ENCODE data around the gene CPHXL2.
A peak's percentile ranks its signal among the peaks of the same experiment; 100 is the strongest.

Gene CPHXL2

DNA sequence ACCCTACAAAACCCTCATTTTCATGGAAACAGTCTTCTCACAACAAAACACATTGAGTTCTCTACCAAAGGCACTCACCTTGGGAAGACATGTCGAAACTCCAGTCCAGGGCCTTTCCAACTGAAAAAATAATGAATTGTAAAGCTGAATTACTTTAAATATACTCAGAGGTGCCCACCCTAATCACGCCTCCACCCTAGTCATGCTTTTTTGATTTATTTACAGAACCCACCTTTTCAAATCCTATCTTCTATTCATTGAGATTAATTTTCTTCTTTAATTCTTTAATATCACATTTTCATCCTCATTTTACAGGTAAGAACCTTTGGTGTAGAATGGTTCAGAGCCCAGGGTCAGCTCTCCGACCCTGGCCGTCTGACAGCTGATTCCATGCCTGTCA lies at the start of gene CPHXL2:
CPHXL2 (minus strand) TSS at position 101 of the 400 bp plus-strand sequence; CDS start at position 91, 10 bp downstream.
- DNase-seq (ENCODE audit: low spot score) = no peak

DNA sequence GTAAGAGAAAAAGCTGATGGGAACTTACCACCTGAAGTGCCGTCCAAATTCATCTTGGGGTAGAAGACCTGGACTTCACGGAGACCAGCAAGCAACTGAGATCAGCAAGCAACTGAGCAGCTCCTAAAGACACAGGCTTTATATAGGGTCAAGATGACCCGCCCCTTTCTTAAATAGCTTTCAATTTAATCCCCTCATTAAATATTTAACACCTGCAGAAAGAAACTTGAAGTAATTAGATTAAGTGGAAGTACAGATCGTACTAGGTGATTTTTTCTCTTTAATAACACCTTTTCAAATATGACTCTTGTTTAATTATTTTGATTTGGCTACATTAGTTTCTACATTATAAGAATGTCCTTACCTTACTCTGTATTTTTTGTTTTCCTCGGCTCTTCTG lies 49.6 kb upstream of the CPHXL2 start, which contains the start of gene CPHXL:
CPHXL (minus strand) TSS at position 101 of the 400 bp plus-strand sequence; CDS start at position 53, 48 bp downstream.
- DNase-seq (ENCODE audit: low spot score) = no peak

- DNase-seq (ENCODE audit: low spot score) = no peak
These were observed 41.6 kb upstream of the CPHXL2 start for GRCh38 chr16:75718452-75718851.

DNA sequence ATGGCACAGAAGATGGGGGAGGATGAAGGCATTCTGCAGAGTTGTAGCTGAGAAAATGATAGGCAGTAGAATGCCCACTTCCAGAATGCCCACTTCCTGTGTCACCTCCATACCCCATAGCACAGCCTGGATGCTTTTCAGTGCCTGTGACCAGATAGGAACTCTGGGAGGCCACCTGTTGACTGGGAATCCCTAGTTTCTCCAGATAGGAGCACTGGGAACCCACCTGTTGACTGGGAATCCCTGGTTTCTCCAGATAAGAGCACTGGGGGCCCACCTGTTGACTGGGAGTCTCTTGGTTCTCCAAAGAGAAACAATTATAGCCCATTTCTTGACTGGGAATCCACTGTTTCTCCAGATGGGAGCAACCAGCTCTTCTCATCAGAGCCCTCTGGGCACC lies 37.9 kb upstream of the CPHXL2 start:
- DNase-seq (ENCODE audit: low spot score) = no peak

DNA sequence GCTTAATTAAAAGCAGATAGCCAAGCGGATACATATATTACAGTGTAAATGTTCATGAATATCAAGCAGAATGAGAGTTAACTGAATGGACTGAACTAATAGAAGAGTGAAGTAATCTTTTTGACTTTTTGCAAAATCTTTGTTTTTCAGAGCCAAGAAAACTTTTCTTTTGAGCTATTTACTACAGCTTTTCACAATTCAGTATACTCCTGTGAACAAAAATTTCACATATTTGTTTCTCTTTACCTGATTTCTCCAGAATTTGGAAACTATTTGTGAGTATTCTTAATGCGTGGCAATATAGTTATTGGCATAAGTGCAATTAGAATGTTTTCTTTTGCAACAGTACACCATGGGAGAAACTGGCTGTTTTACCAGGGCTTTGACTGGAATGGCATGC lies 33.5 kb upstream of the CPHXL2 start:
- DNase-seq (ENCODE audit: low spot score) = no peak

- DNase-seq (ENCODE audit: low spot score) = no peak
These were observed 26.5 kb upstream of the CPHXL2 start for GRCh38 chr16:75703306-75703705.

GRCh38 chr16:75702242-75702641 lies 25.4 kb upstream of the CPHXL2 start:
- DNase-seq (ENCODE audit: low spot score) = no peak

GRCh38 chr16:75701361-75701760 lies 24.6 kb upstream of the CPHXL2 start, which contains the start of gene DUXB:
TSS of gene DUXB (minus strand) at chr16:75701461. CDS start at chr16:75701418, 43 bp downstream.
- DNase-seq (ENCODE audit: low spot score) = no peak

- no peak for DNase-seq (ENCODE audit: low spot score)
These were observed 20.8 kb upstream of the CPHXL2 start for GRCh38 chr16:75697571-75697970.

- no peak for DNase-seq (ENCODE audit: low spot score)
These were observed 18.9 kb upstream of the CPHXL2 start for GRCh38 chr16:75695708-75696107.

- DNase-seq (ENCODE audit: low spot score) = no peak
These were observed 10.6 kb upstream of the CPHXL2 start for GRCh38 chr16:75687361-75687760.

DNA sequence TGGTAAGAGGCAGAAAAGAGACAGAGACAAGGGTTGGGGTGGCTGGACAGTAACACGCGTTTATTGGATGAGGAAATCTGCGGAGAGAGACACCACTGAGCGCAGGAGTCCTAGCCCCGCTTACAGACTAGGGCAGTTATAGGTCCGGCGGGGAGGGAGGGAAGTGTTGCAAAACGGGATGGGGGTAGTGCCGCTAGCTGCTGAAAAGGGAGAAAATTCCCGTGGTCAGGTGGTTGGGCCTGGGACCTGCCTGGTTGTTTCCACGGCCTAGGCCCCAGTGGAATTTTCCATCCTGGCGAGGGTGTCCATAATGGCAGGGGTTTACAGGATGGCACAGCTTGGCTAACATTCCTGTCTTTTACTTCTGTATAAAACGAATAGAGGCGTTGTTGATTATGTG lies 5.5 kb upstream of the CPHXL2 start:
- no peak for DNase-seq (ENCODE audit: low spot score)

DNA sequence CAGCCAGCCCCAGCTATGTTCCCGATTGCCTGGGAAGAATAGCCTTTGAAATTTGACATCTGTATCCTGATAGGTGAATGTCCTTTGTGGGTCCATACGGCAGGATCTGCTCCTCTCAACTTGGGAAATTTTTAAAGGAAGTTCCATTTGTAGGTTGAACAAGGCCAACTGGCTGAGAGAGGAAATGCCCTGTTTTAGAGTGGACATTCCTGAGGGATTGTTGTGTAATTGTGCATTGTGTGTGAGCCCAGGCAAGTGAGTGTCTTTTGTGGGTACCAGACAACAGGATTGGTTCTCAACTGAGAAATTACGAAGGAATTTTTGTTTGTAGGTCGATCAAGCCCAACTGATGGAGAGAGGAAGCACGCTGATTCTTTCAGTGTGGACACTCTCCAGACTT lies 2.6 kb upstream of the CPHXL2 start:
- no peak for DNase-seq (ENCODE audit: low spot score)

- DNase-seq (ENCODE audit: low spot score) = no peak
These were observed 9.3 kb downstream of the CPHXL2 start for GRCh38 chr16:75667503-75667902.

- DNase-seq (ENCODE audit: low spot score) = no peak
These were observed 16.0 kb downstream of the CPHXL2 start for GRCh38 chr16:75660726-75661302.

- no peak for DNase-seq (ENCODE audit: low spot score)
These were observed 16.5 kb downstream of the CPHXL2 start for GRCh38 chr16:75660321-75660720.

DNA sequence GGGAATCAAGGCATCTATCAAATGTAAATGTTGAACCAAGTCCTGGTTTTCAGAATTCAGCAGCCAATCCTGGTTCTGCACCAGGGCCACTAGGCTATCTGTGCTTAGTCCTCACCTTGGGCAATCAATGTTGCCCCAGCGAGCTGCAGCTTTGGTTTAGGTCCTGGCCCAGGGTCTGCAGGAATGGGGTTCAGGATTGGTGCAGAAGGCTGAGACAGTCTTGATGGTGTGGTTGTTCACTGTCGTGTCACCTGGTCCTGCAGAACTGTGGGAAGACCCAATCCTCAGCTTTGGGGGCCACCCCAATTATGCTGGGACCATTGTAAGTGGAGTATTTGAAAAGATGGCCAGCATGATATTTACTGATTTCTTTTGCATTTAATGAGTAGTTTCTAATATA lies 18.6 kb downstream of the CPHXL2 start:
- no peak for DNase-seq (ENCODE audit: low spot score)

GRCh38 chr16:75653922-75654321 lies 22.9 kb downstream of the CPHXL2 start:
- DNase-seq (ENCODE audit: low spot score) = no peak

DNA sequence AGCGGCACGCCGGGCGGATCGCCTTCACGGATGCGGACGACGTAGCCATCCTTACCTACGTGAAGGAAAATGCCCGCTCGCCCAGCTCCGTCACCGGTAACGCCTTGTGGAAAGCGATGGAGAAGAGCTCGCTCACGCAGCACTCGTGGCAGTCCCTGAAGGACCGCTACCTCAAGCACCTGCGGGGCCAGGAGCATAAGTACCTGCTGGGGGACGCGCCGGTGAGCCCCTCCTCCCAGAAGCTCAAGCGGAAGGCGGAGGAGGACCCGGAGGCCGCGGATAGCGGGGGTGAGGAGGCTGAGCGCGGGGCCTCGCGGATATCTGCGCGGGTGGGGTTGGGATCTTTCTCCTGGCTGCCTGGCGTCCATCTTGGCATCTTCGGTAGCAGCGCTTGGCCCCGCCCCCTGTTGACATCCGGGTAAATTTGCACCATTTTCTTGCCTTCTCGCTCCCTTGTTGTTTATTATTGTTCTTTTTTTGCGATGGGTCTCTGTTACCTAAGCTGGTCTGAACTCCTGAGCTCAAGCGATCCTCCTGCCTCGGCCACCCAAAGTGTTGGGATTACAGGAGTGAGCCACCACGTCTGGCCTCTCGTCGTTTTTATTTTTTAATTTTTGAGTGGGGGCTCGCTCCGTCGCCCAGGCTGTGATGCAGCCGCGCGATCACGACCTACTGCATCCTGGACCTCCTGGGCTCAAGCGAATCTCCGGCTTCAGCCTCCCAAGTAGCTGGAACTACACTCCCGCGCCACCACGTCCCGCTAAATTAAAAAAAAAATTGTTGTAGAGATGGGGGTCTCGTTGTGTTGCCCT lies 28.3 kb downstream of the CPHXL2 start:
- peak; percentile 81 for DNase-seq (ENCODE audit: low spot score)

DNA sequence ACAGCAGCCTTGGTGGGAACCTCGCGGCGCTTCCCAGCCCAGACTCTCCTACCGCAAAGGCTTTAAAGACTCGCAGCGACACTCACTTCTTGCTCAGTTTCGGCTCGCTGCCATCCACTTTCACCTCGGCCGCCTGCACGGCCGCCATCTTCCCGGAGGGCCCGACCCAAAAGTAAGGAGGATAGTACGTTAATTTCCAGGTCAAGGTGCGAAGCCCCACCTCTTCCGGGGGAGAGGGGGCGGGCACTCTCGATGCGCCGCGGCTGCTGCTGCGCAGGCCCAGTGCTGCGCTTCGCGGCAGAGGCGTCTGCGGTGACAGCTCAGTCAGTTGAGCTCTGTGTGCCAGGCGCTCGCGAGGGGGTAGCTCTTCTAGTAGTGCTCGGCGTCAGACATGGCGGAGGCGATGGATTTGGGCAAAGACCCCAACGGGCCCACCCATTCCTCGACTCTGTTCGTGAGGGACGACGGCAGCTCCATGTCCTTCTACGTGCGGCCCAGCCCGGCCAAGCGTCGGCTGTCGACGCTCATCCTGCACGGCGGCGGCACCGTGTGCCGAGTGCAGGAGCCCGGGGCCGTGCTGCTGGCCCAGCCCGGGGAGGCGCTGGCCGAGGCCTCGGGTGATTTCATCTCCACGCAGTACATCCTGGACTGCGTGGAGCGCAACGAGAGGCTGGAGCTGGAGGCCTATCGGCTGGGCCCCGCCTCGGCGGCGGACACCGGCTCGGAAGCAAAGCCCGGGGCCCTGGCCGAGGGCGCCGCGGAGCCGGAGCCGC lies 29.1 kb downstream of the CPHXL2 start, which contains the start of the genes KARS1 and TERF2IP:
KARS1 (minus strand) TSS at position 174 of the 773 bp plus-strand sequence; CDS start at position 148, 26 bp downstream.
TERF2IP (plus strand) TSS at position 282 of the 773 bp plus-strand sequence; CDS start at position 392, 110 bp downstream.
- DNase-seq (ENCODE audit: low spot score) = peak; percentile 94

- no peak for DNase-seq (ENCODE audit: low spot score)
These were observed 29.7 kb downstream of the CPHXL2 start for GRCh38 chr16:75647112-75647491.

GRCh38 chr16:75644240-75645012 lies 32.4 kb downstream of the CPHXL2 start:
- DNase-seq (ENCODE audit: low spot score) = peak; percentile 33
